CD4-positive, alpha-beta T cell treated with Interleukin-6 for 4 hours (primary cell): ENCODE results near the gene PAK5.
A peak's percentile ranks its signal among the peaks of the same experiment; 100 is the strongest.
"Not testable (repeated sequence)": the region's sequence is repeated elsewhere in the genome, so short reads cannot be mapped to it uniquely, and the experiment has no call there.

Experiments used
- DNase-seq: peaks from one replicate; pipeline ENCODE4 v3.0.0-alpha.2; 2020; ENCODE audit warnings: mixed read lengths

The PAK5 gene

DNA sequence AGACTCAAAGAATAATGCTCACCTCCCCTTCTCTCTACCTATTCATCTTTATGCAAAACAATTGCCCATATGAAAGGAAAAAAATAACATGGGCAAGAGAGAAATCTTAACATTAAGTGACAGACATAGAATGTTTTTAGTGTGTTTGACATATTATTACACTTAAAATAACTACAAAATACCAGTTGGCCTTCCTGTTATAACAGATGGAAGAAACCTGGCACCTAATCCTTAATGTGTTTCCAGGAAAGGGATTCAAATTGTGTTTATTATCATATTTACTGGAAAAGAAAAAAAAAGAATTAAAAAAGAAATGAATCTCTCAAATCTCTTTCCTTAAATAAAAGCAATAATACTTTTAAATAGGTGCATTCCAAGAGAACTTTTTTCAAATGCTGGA lies 165.9 kb downstream of the PAK5 start:
- DNase-seq = no peak

DNA sequence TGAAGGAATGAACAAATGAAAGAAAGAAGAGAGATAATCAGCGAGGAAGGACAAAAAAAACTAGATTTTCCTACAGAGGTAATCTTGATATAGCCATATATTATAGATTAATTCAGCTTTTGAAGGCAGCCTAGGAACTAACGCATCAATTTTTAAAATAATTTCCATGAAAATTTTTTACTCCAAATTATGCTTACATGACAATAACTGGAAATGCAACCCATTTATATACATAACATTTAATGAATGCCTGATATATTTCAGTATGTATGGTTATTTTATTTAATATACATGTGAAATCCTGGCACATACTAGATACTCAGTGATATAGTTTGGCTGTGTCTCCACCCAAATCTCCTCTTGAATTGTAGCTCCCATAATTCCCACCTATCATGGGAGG lies 166.8 kb downstream of the PAK5 start:
- DNase-seq = no peak

DNA sequence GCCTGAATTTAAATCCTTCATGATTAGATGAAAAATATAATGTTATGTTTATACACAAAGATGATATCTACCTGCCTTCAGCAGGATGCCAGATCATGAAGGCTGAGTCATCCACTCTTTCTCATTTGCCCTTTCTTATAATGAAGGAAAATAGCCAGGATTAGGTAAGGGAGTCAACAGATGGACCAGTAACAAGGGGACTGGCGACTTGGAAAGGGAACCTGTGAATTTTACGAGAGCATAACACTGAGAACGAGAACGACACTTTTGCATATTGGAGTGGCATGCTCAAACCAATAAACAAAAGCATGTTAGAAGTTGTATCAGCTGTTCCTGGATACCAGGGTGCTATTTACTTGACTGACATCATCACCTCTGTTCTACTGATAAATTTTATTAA lies 170.5 kb downstream of the PAK5 start:
- DNase-seq = no peak

DNA sequence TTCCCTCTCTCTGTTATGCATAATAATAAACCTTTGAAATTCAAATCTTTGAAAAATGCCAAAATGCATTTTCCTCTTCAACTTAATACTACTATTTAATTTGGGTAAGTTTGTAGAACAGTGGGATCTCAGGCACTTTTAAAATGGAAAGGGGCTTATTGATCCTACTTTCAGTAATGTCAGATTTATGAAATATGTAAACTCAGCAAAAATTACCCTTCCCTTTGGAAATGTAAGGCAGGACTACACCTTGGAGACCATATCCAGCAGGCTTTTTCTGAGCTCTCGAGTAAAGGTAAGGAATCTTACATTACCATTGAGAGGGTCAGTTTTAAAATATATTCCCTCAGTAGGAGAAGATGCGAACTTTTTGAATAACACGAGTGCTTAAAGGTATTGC lies 175.5 kb downstream of the PAK5 start:
- DNase-seq = no peak

DNA sequence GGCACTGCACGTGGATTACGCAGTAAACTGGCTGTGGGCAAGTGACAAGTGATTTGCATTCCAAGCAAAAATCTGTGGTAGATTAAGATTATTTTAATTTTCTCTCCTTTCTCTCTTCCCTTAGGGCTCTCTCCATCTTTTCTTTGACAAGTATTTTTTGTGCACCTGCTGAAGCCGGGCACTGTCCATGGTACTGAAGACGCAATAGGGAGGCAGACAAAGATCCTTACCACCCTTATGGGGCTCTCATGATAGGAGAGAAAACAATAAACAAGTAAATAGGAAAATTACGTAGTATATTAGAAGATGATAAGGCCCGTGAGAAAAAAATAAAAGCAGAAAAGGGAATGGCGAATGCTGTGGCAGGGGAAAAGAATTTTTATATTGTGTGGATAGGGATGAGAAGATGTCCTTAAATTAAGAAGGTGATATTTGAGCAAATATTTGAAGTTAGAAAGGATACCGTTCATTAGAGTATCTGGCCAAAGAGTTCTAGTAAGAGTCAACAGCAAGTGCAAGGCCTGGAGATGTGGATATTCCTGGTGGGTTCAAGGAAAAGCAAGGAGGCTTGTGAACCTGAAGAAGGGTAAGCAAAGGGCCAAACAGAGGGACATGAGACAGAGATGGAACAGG lies 178.5 kb downstream of the PAK5 start:
- DNase-seq = no peak

DNA sequence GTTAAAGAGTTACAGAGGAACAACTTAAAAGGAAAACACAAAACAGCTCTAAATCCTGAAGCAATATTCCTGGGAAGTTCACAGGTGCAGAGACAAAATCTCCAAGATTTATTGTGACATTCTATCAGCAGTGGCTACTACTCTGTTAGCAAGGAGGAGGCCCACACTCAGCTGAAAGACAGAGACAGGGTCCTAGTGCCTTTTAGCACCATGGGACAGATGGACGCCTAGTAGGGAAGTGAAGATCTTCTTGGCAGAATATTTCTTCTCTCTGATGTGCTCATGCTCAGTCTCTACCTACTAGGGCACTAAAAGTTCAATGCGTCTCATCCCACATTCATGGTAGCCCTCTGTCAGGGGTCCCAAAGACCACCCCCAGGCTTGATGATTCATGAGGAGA lies 191.1 kb downstream of the PAK5 start:
- DNase-seq = no peak

DNA sequence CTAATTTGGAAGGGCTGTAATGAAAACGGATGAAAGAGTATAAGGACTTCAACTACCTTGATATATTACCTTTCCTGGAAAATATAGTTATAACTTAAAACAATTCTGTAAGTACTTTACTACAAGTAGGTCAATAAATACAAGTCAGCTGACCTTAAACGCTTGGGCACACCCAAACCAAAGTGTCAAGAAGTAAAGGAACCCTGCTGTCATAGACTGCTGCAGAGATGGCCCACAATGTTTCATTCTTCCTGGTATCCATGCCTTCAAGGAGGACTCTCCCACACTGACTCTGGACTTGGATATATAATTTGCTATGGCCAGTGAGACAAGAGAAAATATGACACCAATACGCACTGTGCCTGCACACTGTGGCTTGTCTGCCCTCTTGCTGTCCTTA lies 192.5 kb downstream of the PAK5 start:
- no peak for DNase-seq

DNA sequence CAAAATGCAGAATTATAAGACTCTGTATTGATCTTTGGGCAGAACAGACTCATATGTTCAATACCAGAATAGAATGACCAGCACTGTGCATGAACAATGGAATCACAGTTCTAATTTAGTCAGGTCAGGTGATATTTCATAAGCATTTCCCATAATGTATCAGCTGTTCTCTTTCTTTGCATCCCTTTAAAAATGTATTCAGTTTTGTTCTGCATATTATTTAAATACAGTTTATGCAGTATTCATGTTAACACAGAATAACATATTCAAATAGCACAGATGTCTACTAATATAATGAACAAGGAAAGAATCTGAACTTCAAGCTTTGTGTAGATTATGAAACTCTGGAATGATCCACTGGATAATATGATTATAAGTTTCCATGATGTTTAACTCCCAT lies 196.0 kb downstream of the PAK5 start:
- DNase-seq = no peak

DNA sequence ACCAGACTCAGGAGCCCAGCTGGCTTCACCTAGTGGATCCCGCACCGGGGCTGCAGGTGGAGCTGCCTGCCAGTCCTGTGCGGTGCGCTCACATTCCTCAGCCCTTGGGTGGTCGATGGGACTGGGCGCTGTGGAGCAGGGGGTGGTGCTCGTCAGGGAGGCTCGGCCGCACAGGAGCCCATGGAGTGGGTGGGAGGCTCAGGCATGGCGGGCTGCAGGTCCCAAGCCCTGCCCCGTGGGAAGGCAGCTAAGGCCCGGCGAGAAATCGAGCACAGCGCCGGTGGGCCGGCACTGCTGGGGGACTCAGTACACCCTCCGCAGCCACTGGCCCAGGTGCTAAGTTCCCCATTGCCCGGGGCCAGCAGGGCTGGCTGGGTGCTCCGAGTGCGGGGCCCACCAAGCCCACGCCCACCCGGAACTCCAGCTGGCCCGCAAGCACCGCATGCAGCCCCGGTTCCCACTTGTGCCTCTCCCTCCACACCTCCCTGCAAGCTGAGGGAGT lies 197.3 kb downstream of the PAK5 start:
- not testable (repeated sequence) for DNase-seq

DNA sequence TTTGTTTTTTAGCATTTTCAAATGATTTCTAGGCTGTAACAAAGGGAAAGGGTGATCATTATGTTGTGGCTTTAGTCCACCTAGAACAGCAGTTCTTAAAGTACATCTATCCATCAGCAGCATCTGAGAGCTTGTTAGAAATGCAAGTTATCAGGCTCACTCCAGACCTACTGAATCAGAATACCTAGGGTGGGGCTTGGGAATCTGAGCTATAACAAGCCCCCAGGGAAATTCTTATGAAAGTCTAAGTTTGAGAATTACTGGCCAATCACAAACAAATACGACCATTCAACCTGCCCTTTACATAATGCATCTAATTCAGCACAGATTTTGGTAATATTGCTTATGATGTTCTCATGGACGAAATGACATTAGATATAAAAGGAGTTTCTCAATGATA lies 201.0 kb downstream of the PAK5 start:
- no peak for DNase-seq

DNA sequence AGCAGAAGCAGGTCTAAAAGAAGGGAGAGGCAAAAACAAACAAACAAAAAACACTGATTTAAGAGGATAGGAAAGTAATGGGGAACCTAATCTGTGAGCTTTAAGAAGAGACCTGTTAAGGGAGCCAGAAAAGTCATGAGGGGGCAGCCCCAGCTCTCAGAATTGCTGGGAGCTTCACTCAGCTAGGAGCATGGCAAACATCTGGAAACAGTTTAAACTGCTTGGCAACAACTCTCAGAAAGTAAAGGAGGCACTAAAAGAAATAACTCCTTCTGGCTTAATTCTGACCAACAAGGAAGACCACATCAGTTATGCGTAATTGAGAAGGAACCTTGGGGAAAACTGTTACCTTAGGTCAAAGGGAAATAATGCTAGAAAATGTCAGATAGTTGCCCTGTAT lies 203.1 kb downstream of the PAK5 start:
- DNase-seq = no peak

DNA sequence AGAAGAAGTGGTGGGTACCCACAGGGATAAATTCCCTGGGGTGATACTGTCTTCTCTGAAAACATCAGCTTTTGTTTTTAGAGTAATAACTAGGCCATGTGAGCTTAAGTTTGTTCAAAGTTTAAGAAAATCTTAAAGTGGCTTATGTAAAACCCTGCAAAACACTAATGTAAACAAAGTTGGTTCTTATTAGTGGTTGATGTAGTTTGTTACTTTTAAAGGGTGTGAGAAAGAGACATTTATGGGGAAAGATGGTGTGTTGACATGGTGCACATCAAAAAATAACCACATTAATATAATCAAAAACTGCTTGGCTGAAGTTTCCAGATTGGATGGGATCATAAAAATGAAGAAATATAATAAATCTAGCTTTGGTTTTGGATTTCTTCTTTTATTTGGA lies 204.5 kb downstream of the PAK5 start:
- DNase-seq = no peak

DNA sequence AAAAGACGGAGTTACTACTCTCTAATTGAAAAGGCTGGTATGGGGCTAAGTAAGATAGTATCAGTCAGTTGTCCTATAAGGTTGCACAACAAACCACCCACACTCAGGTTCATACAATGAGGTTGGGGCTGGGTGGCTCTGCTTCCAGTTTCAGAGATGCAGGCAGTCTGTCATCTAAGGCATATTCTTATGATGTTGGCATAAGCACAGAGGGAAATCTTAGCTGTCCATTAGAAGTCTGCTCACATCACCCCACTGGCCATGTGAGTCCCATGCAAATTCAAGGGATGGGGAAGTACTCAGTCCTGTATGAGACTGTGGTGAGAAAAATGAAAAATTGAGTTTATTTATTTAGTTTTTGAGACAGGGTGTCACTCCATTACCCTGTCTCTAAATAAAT lies 205.9 kb downstream of the PAK5 start:
- DNase-seq = no peak

DNA sequence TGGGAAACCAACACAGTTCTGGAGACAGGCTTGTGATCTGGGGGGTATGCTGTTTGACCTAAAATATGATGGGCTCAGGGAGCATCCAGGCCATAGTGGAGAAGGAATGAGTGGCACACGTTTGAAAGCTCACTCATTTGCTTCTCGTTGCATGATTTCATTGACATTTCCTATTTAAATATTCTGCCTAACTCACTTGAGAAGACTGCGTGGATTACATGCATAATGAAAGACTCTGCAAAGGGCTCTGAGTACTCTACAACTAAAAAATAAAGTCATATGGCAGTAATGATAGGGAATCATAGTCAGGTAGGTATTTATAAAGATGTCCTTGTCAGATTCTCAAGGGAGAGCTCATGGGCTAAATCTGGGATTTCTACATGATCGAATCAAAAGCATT lies 206.6 kb downstream of the PAK5 start:
- DNase-seq = no peak

DNA sequence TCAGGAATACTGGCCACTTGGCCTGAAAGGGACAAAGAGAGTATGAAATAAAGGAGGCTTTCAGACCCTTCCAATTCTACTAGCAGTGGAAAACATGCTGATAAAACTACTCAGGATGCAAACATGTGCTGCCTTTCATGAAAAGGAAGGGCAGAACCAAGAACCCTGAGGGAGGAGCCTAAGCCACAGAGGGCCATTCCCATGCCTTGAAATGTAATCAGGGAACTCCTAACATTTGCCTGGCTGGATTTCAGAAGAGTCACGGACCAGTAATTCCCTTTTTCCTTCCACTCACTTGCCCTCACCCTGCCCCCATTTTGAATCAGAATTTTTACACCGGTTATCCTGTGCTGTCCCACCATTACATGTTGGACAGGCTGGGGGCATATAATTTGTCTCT lies 208.3 kb downstream of the PAK5 start:
- DNase-seq = no peak

DNA sequence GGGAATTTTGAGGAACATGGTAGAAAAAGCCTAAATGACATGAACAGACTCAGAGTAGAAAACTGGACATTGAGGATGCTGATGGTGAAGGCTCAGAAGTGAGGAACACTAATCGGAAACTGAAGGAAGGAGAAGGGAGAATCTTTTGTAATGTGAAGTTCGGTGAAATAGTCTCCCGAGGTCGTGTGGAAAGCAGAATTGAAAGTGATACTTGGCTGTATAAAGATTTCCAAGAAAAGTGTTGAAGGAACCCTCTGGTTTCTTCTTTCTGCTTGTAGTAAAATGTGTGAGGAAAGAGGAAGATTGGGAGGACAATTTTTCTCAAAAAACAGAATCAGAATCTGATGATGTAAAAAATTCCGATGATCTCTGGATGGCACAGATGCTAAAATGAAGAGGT lies 209.0 kb downstream of the PAK5 start:
- no peak for DNase-seq

DNA sequence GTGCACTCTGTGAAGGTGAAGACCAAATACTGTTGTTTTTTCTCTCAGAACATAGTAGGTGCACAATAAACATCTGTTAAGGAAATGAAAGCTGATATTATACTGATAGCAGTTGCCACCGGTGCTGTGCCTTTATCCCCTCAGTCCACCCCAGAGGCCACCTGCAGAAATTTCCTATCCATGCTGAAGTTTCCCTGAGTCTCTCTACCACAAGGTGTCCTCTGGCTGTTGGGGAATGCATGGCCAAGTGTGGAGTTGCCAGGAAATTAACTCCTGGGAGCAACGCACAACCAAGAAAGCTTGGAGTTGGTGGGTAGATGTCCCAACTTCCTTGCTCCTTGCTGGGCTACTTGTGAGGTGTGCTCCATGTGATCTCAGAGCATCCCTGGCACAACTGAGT lies 210.3 kb downstream of the PAK5 start:
- no peak for DNase-seq

DNA sequence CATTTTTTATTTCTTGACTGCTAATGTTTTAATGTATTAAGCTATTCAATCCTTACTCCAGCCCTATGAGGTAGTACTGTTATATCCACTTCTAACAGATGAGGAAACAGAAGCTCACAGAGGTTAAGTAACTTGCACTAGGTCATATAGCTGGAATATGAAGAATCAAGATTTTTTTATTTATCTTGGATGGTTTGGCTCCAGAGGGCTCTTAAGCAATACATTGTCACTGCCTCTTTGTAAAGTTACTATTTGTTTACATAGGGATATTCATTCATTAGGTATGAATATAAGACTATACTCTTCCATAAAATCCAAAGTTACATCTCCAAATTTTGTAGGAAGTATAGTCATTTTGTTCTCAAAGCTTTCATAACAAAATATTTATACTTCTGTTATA lies 210.7 kb downstream of the PAK5 start:
- DNase-seq = no peak

DNA sequence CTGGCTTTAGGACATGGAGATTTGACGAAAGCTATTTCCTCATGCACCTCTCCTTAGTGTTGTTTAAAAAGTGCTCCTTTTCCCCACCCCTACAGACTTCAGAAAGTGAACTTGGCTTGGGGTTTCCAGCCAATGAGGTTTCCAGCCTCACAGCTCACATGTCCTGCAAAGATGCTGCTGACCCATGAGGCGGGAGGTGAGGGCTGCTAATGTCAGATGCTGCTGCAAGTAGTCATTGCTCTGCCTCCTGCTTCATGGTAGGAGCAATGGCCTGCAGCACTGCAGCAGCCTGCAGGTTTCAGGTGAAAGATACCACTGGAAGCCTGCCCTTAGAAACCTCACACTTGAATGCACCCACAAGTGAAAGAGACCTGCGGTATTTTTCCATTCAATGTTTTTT lies 211.7 kb downstream of the PAK5 start:
- no peak for DNase-seq

DNA sequence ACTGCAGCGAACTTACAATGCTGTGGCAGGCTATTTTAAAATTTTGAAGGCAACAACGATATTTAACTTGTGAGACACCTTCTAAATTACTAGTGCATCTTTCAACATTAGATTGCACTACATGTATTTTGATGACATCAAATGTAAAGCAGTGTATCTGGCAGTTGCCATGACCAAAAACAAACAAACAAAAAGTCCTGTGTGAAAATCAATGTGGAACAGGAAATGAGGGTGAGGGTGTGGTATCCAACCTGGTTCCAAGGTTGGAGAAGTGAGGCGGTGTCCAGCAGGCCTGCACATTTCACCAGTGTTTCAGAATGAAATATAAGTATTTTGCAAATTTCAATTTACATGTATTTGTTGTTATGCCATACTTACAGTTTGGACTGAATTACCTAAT lies 212.5 kb downstream of the PAK5 start:
- DNase-seq = no peak

DNA sequence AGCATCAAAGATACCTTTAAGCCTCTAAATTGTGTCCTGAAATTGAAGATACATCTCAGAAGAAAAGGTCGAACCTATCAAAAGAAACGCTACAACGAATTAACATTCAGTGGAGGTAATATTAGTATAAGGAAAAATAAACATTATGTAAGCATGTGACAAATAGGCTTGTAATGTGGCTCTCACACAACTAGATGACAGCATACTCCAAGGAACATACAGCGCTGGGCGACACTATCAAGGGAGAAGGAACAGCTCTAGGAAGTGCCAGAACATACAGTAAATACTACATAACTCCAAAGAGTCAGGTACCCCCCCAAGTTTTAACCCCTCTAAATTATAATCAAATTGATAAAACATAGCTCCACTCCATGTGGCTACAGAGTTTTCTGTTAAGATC lies 220.9 kb downstream of the PAK5 start:
- no peak for DNase-seq

DNA sequence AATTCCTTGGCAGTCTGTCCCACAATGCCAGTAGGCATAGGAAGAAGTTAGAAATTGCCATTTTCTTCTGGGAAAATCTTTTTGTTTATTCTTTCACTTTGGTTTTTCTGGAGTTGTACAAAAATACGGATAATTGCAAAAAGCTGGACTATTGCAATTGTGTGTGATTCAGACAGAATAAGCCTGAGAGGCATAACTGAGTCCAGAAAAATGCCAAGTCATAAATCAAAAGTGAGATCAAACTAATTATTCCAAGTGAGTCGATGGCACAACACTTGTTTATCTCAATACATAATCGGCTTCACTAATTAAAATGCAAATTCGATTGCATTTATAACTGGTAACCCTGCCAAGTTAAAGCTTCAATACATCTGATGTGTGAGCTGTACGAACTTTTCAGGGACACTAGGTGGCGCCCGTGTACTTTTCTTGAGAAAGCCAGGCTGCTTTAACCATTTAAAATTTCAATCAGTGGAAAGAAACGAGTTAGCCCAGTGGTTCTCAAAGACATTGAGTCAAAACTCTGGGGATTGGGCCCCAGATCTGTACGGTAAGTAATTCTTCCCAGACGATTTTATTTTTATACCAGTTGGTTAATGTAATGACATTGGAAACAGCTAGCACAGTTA lies 221.9 kb downstream of the PAK5 start:
- DNase-seq = peak; percentile 54

DNA sequence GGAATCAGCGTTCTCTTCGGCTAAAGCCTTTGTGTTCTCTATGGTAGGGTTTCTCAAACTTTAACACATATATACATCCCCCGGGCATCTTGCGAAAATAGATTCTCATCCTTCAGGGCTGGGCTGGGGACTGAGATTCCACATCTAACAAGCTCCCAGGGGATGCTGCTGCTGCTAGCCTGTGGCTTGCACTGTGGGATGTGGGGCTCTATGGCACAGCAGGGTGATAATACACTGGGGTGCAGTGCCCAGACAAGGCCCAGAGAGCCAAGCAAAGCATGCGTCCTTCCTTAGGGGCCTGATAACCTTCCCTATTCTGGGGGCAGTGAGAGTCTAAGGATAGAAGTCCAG lies 222.4 kb downstream of the PAK5 start:
- DNase-seq = no peak

DNA sequence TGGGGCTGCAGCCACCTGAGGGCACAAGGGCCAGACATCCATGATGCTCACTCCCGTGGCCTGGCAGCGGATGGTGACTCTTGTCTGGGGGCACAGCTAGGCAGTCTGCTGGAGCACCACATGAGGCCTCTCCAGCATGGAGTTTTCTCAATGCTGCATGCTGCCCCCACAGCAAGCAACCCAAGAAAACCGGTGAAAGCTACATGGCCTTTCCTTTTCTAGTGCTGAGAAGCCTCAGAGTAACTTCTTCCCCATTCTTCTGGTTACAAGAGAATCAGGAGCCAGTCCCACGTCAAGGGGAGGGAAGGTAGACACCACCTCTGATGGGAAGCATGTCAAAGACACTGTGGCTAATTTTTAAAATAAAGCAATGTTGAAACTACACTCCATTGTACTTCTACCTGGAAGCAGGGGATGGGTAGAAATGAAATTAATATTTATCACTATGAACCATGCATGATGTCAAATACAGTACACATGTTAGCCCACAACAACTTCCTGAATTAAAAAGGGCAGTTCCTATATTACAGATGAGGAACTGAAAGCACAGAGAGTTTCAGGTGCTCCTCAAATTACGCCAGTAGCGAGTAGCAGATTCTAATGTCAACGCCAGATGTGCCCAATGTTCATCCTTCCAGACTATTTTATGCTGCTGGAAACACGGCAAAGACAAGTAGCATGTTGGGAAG lies 223.0 kb downstream of the PAK5 start:
- DNase-seq = no peak

DNA sequence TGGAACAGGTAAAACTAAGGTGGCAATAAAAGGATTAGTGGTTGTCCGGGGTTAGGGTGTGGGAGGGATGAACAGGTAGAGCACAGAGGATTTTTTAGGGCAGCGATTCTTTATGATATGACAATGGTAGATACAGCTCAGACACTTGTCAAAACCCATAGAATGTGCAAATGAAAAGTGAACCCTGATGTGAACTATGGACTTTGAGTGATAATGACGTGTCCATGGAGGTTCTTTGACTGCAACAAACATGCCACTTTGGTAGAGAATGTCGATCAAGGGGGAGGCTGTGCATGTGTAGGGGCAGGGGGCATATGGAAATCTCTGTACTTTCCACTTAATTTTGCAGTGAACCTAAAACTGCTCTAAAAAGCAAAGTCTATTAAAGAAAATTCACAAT lies 223.8 kb downstream of the PAK5 start:
- no peak for DNase-seq
